HG03342 (cell line): ENCODE data around the gene PRR3.
"Not testable (repeated sequence)": the region's sequence is repeated elsewhere in the genome, so short reads cannot be mapped to it uniquely, and the experiment has no call there.

Source experiments
- ATAC-seq: cut with Tn5 transposase; IDR thresholded peaks from one replicate; pipeline ENCODE4 v1.9.1; 2021; ENCODE audit warnings: mild to moderate bottlenecking, moderate library complexity; ENCODE audit not compliant: unreplicated experiment

Gene PRR3

GRCh38 chr6:30570263-30570662, 13.2 kb downstream of the PRR3 start:
- no peak for ATAC-seq

DNA sequence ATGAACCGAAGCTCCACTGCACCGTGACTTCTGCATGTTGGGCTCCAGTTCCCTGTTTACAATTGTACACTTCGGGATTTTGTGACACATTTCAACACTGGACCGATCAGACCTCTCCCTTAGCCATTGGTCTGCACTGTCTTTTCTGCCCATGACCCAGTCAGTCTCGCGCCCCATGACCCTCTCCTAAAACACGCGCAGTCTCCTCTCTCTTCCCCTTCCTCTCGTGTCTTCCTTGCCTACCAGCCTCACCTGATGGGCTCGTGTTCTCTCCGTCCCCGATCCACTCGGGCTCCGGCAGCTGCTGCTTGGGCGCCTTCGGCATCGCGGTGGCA, 13.6 kb downstream of the PRR3 start:
- ATAC-seq: peak; percentile 18

DNA sequence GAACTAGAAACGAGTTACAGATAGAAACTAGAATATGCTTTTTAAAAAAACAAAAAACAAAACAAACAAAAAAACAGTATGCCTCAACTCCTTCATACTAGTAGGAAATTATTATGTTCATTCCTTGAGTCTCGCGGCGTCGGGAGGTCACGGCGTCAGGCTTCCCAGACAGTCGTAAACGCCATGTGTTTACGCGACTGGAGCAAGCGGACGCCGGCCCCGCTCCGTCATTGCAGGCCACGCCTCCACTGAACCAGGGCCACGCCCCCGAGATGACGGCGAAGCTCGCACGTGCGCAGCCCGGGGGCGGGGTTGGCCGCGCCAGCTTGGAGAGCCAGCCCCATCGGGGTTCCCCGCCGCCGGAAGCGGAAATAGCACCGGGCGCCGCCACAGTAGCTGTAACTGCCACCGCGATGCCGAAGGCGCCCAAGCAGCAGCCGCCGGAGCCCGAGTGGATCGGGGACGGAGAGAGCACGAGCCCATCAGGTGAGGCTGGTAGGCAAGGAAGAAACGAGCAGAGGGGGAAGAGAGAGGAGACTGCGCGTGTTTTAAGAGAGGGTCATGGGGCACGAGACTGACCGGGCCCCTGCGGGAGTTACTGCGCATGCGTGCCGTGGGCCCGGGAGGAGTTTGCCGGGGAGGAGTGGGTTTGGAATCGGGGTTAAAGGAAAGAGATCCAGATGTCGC, 14.1 kb downstream of the PRR3 start, which contains the start of gene ABCF1:
ABCF1 (plus strand) TSS at position 368 of the 687 bp plus-strand sequence; CDS start at position 414, 46 bp downstream.
- peak; percentile 88 for ATAC-seq

GRCh38 chr6:30571762-30572082, 14.6 kb downstream of the PRR3 start:
- no peak for ATAC-seq

DNA sequence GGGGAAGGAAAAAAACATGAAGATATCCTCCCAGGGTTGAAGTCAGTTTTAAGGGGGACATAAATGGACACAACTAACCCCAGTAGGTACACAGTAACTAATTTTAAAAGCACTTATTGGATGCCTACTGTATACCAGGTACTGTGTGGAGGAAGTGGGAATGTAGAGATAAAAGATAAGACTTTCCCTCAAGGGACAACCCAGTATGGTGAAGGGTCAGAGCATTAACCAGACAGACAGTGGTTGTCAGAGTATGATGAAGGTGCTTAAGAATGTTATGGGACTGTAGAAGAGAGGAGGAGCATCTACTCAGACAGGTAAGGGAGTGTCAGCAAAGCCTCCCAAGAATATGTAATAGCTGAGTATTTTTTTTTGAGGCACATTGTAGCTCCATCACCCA, 15.1 kb downstream of the PRR3 start:
- ATAC-seq: no peak

- ATAC-seq: no peak
Observed at GRCh38 chr6:30573113-30573512, 16.0 kb downstream of the PRR3 start.

GRCh38 chr6:30578051-30578450, 21.0 kb downstream of the PRR3 start:
- ATAC-seq: no peak

- ATAC-seq: no peak
Observed at GRCh38 chr6:30583921-30584320, 26.8 kb downstream of the PRR3 start.

DNA sequence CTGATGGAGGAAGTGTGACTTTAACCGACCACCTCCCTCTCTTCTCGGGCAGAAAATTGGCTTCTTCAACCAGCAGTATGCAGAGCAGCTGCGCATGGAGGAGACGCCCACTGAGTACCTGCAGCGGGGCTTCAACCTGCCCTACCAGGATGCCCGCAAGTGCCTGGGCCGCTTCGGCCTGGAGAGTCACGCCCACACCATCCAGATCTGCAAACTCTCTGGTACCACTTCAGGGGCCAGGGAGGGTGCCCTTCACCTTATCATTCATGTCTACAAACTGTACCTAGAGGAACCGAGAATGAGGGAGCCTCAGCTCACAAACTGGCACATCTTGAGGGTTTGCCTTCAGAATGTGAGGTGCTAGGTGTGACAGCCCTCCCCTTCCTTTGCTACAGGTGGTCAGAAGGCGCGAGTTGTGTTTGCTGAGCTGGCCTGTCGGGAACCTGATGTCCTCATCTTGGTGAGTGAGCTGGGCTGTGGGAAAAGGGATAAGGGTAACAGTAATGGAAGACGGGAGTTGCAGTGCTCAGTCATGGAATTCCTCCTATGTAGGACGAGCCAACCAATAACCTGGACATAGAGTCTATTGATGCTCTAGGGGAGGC, 32.8 kb downstream of the PRR3 start:
- ATAC-seq: no peak

GRCh38 chr6:30590509-30590908, 33.4 kb downstream of the PRR3 start:
- no peak for ATAC-seq

DNA sequence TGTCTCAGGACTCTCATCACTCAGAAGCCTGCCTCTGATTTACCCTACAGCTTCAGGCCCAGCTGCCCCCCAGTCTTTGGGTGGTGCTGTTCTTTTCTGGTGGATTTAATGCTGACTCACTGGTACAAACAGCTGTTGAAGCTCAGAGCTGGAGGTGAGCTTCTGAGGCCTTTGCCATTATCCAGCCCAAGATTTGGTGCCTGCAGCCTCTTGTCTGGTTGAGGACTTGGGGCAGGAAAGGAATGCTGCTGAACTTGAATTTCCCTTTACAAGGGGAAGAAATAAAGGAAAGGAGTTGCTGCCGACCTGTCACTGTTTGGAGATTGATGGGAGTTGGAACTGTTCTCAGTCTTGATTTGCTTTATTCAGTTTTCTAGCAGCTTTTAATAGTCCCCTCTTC, 33.9 kb downstream of the PRR3 start:
- ATAC-seq: no peak

GRCh38 chr6:30592287-30592686, 35.2 kb downstream of the PRR3 start:
- ATAC-seq: no peak

- not testable (repeated sequence) for ATAC-seq
Observed at GRCh38 chr6:30597315-30598144, 40.4 kb downstream of the PRR3 start.

- ATAC-seq: no peak
Observed at GRCh38 chr6:30598912-30599624, 42.0 kb downstream of the PRR3 start.

DNA sequence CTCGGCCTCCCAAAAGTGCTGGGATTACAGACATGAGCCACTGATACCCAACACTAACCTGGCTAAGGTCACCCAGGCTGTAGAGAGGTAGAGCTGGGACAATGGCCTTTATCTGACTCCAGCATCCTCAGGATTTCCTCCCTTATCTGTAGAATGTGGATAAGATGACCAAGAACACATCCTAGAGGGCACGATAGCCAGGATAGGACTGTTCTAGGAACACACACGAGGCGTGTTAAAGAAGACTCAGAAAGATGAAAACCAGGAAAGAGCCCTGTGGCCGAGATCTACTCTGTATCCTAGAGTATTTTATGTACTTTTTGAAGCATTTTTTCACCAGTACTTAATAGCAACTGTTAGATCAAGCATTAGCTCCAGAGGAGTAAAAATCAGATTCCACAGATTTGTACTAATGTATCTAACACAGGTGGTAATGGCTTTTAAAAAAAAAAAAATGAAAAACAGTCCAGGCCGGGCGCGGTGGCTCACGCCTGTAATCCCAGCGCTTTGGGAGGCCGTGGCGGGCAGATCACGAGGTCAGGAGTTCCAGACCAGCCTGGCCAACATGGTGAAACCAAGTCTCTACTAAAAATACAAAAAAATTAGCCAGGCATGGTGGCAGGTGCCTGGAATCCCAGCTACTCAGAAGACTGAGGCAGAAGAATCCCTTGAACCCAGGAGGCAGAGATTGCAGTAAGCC, 42.7 kb downstream of the PRR3 start:
- ATAC-seq: no peak

DNA sequence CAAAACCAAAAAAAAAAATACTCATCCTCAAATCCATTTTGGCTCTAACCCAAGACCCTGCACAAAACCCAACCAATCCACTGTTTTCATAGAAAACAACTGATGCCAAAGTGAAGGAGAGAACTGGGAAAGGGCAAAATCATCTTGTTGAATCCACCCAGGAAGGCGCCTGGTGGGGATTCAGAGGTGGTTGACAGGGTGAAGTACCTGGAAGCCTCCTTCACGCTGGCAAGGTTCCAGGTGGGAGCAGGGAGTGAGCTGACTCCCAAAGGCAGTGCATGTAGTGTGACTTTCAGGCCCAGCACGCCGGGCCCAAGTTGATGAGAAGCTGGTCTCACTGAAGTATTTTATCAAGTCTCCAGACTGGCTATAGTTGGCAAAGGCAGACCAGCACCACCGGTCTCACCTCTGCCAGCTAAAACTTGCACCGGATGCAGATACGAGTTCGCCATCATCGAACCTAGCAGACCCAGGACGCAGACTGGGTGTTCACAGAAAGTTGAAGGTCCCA, 43.4 kb downstream of the PRR3 start:
- no peak for ATAC-seq

GRCh38 chr6:30601436-30601814, 44.3 kb downstream of the PRR3 start:
- no peak for ATAC-seq

GRCh38 chr6:30601815-30602641, 44.9 kb downstream of the PRR3 start:
- no peak for ATAC-seq

- ATAC-seq: no peak
Observed at GRCh38 chr6:30603961-30604360, 46.9 kb downstream of the PRR3 start.

DNA sequence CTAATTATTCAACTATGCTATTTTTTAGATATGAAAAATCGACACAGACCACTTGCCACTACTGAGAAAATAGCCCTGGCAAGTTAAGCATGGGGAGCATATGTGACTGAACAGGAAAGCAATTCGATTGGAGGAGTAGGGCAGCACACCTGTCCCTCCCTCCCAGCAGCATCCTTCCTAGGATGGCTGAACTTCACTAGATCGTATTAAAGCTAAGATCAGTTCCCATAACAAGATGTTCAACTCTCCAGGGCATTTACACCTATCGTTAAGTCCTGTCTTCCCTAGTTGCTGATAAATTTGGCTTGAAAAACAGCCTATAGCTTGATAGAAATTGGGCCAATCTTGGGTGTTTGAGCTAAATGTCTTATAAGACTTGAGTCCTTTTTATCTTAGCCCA, 53.0 kb downstream of the PRR3 start:
- no peak for ATAC-seq
